Ectodermal cell (in vitro differentiated cells): ENCODE data around the gene SLC29A1.
A peak's percentile ranks its signal among the peaks of the same experiment; 100 is the strongest.

Source experiments
- H3K27ac ChIP-seq: 2 replicates; pipeline ENCODE4 v1.7.0; 2013; ENCODE audit warnings: mild to moderate bottlenecking, low read depth, low read length; ENCODE audit not compliant: insufficient read depth, poor library complexity, severe bottlenecking
- H3K27me3 ChIP-seq: 2 replicates; pipeline ENCODE4 v1.7.0; 2013; ENCODE audit warnings: mild to moderate bottlenecking, low read length; ENCODE audit not compliant: insufficient read depth, control insufficient read depth, poor library complexity, severe bottlenecking
- H3K36me3 ChIP-seq: one replicate; pipeline ENCODE4 v1.7.0; 2013; ENCODE audit warnings: low read length; ENCODE audit not compliant: control insufficient read depth, insufficient read depth
- H3K4me1 ChIP-seq: one replicate; pipeline ENCODE4 v1.7.0; 2013; ENCODE audit warnings: low read length; ENCODE audit not compliant: control insufficient read depth, insufficient read depth
- H3K4me3 ChIP-seq: 2 replicates; pipeline ENCODE4 v1.7.0; 2013; ENCODE audit warnings: low read depth, low read length, control low read depth; ENCODE audit not compliant: insufficient read depth
- H3K9me3 ChIP-seq: 2 replicates; pipeline ENCODE4 v1.7.0; 2013; ENCODE audit warnings: mild to moderate bottlenecking, low read length, moderate library complexity; ENCODE audit not compliant: control insufficient read depth
- WGBS, 2 experiments: methylation state at CpG; one replicate each; pipeline ENCODE4 v1.1.7; 2013; ENCODE audit warnings: missing lambda C conversion rate in 2 of 2; 5-methylcytosine and 5-hydroxymethylcytosine counted together

Gene SLC29A1

DNA sequence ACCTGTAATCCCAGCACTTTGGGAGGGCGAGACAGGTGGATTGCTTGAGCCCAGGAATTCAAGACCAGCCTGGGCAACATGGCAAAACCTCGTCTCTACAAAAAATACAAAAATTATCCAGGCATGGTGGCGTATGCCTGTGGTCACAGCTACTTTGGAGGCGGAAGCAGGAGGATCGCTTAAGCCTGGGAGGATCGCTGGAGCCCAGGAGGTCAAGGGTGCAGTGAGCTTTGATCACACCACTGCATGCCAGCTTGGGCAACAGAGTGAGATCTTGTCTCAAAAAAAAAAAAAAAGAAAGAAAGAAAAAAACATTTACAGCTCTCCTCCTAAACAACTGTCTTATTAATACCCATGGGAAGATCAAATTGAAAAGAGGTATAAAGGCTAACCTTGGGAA is 15.4 kb upstream of the SLC29A1 start:
- Histone ChIP-seq H3K27ac (no peak overlapping the region), H3K4me3 (no peak overlapping the region), H3K9me3 (no peaks in the 10 kb centered on the region), H3K27me3 (no peaks in the 10 kb centered on the region), H3K36me3 (no peaks in the 10 kb centered on the region), H3K4me1 (peaks cover 5% of the 10 kb centered on the region)
- 87 to 90% methylated on average over 6 of the region's 6 CpGs for WGBS, 2 experiments

DNA sequence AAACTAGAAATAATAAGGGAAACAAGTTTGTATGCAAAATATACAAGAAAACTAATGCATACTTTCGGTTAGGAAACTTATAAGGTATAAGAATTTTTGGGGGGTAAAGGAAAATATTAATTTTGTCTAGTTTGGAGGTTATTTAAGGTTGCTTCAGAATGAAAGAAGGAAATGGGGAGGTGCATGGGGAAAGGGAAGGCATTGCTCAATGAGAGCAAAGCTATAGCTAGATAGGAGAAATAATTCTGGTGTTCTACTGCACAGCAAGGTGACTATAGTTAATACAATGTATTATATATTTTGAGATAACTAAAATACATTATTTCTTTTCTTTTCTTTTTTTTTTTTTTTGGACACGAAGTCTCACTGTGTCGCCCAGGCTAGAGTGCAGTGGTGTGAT is 12.1 kb upstream of the SLC29A1 start:
- H3K9me3 ChIP-seq, result no peaks in the 10 kb centered on the region
- H3K36me3 ChIP-seq, result no peaks in the 10 kb centered on the region
- no peaks in the 10 kb centered on the region for H3K27me3 ChIP-seq
- no peak overlapping the region for H3K27ac ChIP-seq
- 93 to 94% methylated on average over 3 of the region's 3 CpGs for WGBS, 2 experiments
- no peak overlapping the region for H3K4me3 ChIP-seq
- peaks cover 5% of the 10 kb centered on the region for H3K4me1 ChIP-seq

DNA sequence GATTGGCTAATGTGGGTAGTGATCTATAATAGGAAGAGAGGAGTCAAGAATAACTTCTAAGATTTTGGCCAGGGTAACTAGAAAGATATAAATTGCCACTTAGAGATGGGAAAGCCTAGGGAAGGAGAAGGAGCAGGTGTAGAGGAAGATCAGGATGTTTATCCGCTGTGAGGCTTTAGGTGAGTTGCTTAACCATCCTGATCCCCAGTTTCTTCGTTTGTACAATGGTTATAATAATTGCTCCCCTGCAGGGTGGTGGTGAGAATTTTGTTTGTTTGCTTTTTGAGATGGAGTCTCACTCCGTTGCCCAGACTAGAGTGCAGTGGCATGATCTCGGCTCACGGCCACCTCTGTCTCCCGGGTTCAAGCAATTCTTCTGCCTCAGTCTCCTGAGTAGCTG is 9.1 kb upstream of the SLC29A1 start:
- Histone ChIP-seq H3K27me3 (no peaks in the 10 kb centered on the region), H3K4me1 (peaks cover 23% of the 10 kb centered on the region), H3K27ac (no peak overlapping the region), H3K9me3 (no peaks in the 10 kb centered on the region), H3K36me3 (no peaks in the 10 kb centered on the region), H3K4me3 (no peak overlapping the region)
- WGBS, 2 experiments, result 94 to 96% methylated on average over 6 of the region's 6 CpGs

GRCh38 chr6:44216677-44217331 is 6.6 kb upstream of the SLC29A1 start, which contains the start of gene MYMX:
Gene MYMX (plus strand): TSS chr6:44216926. CDS start chr6:44217472, 546 bp downstream.
- H3K36me3 ChIP-seq, result no peaks in the 10 kb centered on the region
- no peak within 1 kb of the TSS for H3K27ac ChIP-seq
- H3K4me1 ChIP-seq, result peaks cover 26% of the 10 kb centered on the region
- no peak within 1 kb of the TSS for H3K4me3 ChIP-seq
- H3K9me3 ChIP-seq, result no peaks in the 10 kb centered on the region
- no peaks in the 10 kb centered on the region for H3K27me3 ChIP-seq
- WGBS, 2 experiments, result 14 to 19% methylated on average over 7 of the region's 7 CpGs

DNA sequence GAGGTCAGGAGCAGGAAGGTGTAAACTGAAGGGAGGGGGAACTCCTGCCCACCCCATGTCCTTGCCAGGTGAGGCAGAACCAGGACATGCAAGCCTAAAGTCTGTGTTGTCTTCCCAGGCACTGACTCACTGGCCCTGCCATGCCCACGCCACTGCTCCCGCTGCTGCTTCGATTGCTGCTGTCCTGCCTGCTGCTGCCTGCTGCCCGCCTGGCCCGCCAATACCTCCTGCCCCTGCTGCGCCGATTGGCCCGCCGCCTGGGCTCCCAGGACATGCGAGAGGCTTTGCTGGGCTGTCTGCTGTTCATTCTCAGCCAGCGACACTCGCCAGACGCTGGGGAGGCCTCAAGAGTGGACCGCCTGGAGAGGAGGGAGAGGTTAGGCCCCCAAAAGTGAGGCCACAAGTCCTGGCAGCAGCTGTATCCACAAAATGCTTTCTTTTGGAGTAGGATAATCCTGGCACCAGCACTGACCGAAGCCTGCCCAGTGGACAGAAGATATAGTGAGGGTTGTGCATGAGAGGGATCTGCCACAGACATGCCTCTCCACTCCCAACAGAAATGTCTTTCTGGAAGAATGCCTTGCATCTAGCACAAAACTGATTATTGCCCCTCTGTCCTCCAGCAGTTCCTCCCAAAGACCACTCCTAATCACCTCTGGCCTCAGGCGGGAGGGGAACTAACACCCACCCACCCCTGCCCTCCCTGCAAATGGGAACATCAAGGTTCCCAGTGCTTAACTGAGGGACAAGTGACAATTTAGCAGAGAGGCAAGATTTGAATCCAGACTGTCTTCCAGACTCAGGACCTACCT is 5.9 kb upstream of the SLC29A1 start:
- H3K4me3 ChIP-seq, result no peak overlapping the region
- no peak overlapping the region for H3K27ac ChIP-seq
- 46 to 51% methylated on average over 16 of the region's 16 CpGs for WGBS, 2 experiments
- H3K27me3 ChIP-seq, result no peaks in the 10 kb centered on the region
- no peaks in the 10 kb centered on the region for H3K9me3 ChIP-seq
- H3K36me3 ChIP-seq, result no peaks in the 10 kb centered on the region
- peaks cover 31% of the 10 kb centered on the region for H3K4me1 ChIP-seq

DNA sequence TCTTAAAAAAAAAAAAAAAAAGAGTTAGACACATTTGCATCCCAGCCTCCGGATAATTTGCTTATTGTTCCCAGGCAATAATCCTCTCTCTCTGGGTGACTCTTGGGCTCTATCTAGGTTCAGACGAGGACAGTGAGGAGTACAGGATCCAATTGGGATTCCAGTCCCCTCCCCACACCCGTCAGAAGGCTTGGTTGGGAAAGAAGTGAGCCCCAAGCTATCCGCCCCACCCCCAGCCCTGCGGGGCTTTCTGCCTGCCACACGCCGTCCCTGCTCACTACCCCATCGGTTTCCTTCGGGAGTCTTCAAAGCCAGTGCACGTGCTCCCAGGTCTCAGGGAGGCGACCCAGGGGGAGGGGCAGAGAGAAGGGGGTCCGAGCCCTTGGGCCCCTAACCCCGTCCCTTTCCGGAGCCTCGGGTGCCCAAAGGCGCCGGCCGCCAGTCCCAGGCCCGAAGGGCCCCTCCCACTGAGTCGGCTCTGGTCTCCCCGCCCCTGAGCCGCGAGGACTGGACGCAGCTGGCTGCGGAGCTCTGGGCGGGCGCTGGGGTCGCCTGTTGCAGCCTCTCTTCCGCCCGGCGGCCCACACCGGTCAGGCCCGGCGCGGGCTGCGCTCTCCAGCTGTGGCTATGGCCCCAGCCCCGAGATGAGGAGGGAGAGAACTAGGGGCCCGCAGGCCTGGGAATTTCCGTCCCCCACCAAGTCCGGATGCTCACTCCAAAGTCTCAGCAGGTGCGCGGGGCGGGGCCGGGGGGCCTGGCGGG is 4.2 kb upstream of the SLC29A1 start:
- H3K4me1 ChIP-seq, result peaks cover 41% of the 10 kb centered on the region
- no peaks in the 10 kb centered on the region for H3K36me3 ChIP-seq
- no peaks in the 10 kb centered on the region for H3K9me3 ChIP-seq
- H3K27ac ChIP-seq, result peak overlapping the region; percentile 92
- H3K27me3 ChIP-seq, result no peaks in the 10 kb centered on the region
- peak overlapping the region; percentile 42 for H3K4me3 ChIP-seq
- WGBS, 2 experiments, result 0% methylated on average over 45 of the region's 45 CpGs

- Histone ChIP-seq H3K4me1 (peaks cover 49% of the 10 kb centered on the region), H3K27ac (peak overlapping the region; percentile 73), H3K4me3 (peak overlapping the region; percentile 42), H3K36me3 (no peaks in the 10 kb centered on the region), H3K9me3 (no peaks in the 10 kb centered on the region), H3K27me3 (no peaks in the 10 kb centered on the region)
- 55 to 59% methylated on average over 27 to 28 of the region's 28 CpGs for WGBS, 2 experiments
Measured at GRCh38 chr6:44219815-44220784, 3.3 kb upstream of the SLC29A1 start.

GRCh38 chr6:44220913-44221290 is 2.5 kb upstream of the SLC29A1 start:
- H3K4me3 ChIP-seq, result no peak overlapping the region
- H3K36me3 ChIP-seq, result no peaks in the 10 kb centered on the region
- no peaks in the 10 kb centered on the region for H3K9me3 ChIP-seq
- H3K27ac ChIP-seq, result no peak overlapping the region
- WGBS, 2 experiments, result 92 to 95% methylated on average over 4 of the region's 4 CpGs
- H3K27me3 ChIP-seq, result no peaks in the 10 kb centered on the region
- peaks cover 55% of the 10 kb centered on the region for H3K4me1 ChIP-seq

- Histone ChIP-seq H3K27me3 (no peaks in the 10 kb centered on the region), H3K4me1 (peaks cover 59% of the 10 kb centered on the region), H3K4me3 (no peak overlapping the region), H3K9me3 (no peaks in the 10 kb centered on the region), H3K36me3 (no peaks in the 10 kb centered on the region), H3K27ac (no peak overlapping the region)
- 26 to 51% methylated on average over 4 of the region's 4 CpGs for WGBS, 2 experiments
Measured at GRCh38 chr6:44221291-44221960, 2.0 kb upstream of the SLC29A1 start.
